HCT116 (cell line): ENCODE results near the gene CCNYL1. TPM values are rescaled to one million over a fixed set of nuclear protein-coding genes. Genes with fewer than 3 reads are reported as not detected.

Experiments
- ATAC-seq: fragments of 200-7000 bp; cut with Tn5 transposase; 2 replicates; pipeline ENCODE4 v1.9.1; 2020; ENCODE audit warnings: mild to moderate bottlenecking, moderate library complexity
- BruUV-seq: library from RNA; stranded (reverse); fragments of 400-500 nt; replicated peaks from 2 replicates; lab custom pipeline; 2021; lab: Mats Ljungman, UMichigan
- CTCF ChIA-PET: fragments of 300-600 bp; sonication (Branson Sonifier 250); formaldehyde crosslinking; loops from one replicate; lab custom pipeline; 2021; ENCODE audit warnings: antibody characterized with exemption; lab: Charles Lee
- POLR2A ChIA-PET: fragments of 300-600, 350-600 bp; sonication (Branson Sonifier 250); formaldehyde crosslinking; loops from one replicate; lab custom pipeline; 2021; ENCODE audit warnings: antibody characterized with exemption; lab: Charles Lee
- RAD21 ChIA-PET, 2 experiments: fragments of 300-600 bp; sonication (Branson Sonifier 250); formaldehyde crosslinking; loops; one replicate each; lab custom pipeline; 2023; ENCODE audit warnings: low total read pairs in 2 of 2; ENCODE audit not compliant: uncharacterized antibody in 2 of 2, unreplicated experiment in 2 of 2, low non-redundant PET in 1 of 2; lab: Charles Lee
- DNase-seq: peaks from one replicate; pipeline ENCODE4 v3.0.0-alpha.2; 2010; ENCODE audit warnings: low read depth, low spot score
- H2AFZ ChIP-seq: fragments of 200-600 bp; shearing (Covaris generic), sonication (generic); 2 replicates; pipeline ENCODE4 v1.6.1; 2017; ENCODE audit warnings: low read depth, mixed run types, mixed read lengths, antibody characterized with exemption, low read length; ENCODE audit not compliant: poor library complexity, severe bottlenecking
- H3K27ac ChIP-seq: 2 replicates; pipeline ENCODE4 v1.5.1; 2012; ENCODE audit warnings: low read depth, low read length
- H3K27me3 ChIP-seq: fragments of 200-600 bp; sonication (generic); 2 replicates; pipeline ENCODE4 v1.6.1; 2016; ENCODE audit warnings: mixed run types, low read length, mixed read lengths; ENCODE audit not compliant: insufficient read depth
- H3K36me3 ChIP-seq, 2 experiments: fragments of 200-500 bp in 1 of 2; fragments of 200-600 bp in 1 of 2; sonication (Bioruptor generic) in 1 of 2; sonication (generic) in 1 of 2; 2 replicates each; pipeline versions ENCODE4 v1.5.1 to v1.6.1; 2014 to 2016; ENCODE audit warnings: low read length in 2 of 2, inconsistent platforms in 1 of 2, mixed read lengths in 1 of 2, mixed run types in 1 of 2; ENCODE audit not compliant: insufficient read depth in 2 of 2, control insufficient read depth in 1 of 2
- H3K4me1 ChIP-seq, 2 experiments: fragments of 200-600 bp in 1 of 2; sonication (generic) in 1 of 2; 2 replicates each; pipeline versions ENCODE4 v1.5.1 to v1.6.1; 2012 to 2017; ENCODE audit warnings: low read length in 2 of 2, inconsistent platforms in 1 of 2, mild to moderate bottlenecking in 1 of 2, mixed read lengths in 1 of 2, mixed run types in 1 of 2, moderate library complexity in 1 of 2; ENCODE audit not compliant: insufficient read depth in 2 of 2, control insufficient read depth in 1 of 2
- H3K4me2 ChIP-seq: fragments of 200-600 bp; sonication (generic); 2 replicates; pipeline ENCODE4 v1.6.1; 2017; ENCODE audit warnings: mixed run types, low read length, mixed read lengths
- H3K4me3 ChIP-seq, 2 experiments: fragments of 200-600 bp in 1 of 2; sonication (generic) in 1 of 2; replicated peaks in 1 of 2; 2 replicates each; pipeline ENCODE4 v1.5.1; 2011 to 2016; ENCODE audit warnings: low read length in 2 of 2, control low read depth in 1 of 2, low read depth in 1 of 2, mild to moderate bottlenecking in 1 of 2, mixed read lengths in 1 of 2, mixed run types in 1 of 2
- H3K79me2 ChIP-seq: fragments of 200-600 bp; sonication (generic); 2 replicates; pipeline ENCODE4 v1.6.1; 2017; ENCODE audit warnings: mild to moderate bottlenecking, mixed run types, low read length, moderate library complexity, mixed read lengths; ENCODE audit not compliant: insufficient read depth
- H3K9ac ChIP-seq: fragments of 200-600 bp; sonication (generic); 2 replicates; pipeline ENCODE4 v1.6.1; 2016; ENCODE audit warnings: low read length, mixed read lengths
- H3K9me2 ChIP-seq: fragments of 200-600 bp; sonication (generic), shearing (Covaris generic); 2 replicates; pipeline ENCODE4 v1.6.1; 2017; ENCODE audit warnings: mixed run types, mild to moderate bottlenecking, moderate library complexity; ENCODE audit not compliant: insufficient read depth
- H3K9me3 ChIP-seq, 2 experiments: fragments of 200-500 bp in 1 of 2; fragments of 200-600 bp in 1 of 2; sonication (Bioruptor generic) in 1 of 2; sonication (generic) in 1 of 2; 2 replicates each; pipeline ENCODE4 v1.6.1; 2014 to 2017; ENCODE audit warnings: low read length in 2 of 2, mixed read lengths in 2 of 2, inconsistent platforms in 1 of 2, low read depth in 1 of 2, mild to moderate bottlenecking in 1 of 2, mixed run types in 1 of 2, moderate library complexity in 1 of 2; ENCODE audit not compliant: control insufficient read depth in 1 of 2, insufficient read depth in 1 of 2
- H4K20me1 ChIP-seq: fragments of 200-600 bp; sonication (generic), shearing (Covaris generic); 2 replicates; pipeline ENCODE4 v1.6.1; 2017; ENCODE audit warnings: mixed run types, mild to moderate bottlenecking, moderate library complexity; ENCODE audit not compliant: insufficient read depth
- ATF3 ChIP-seq: IDR thresholded peaks from 2 replicates; pipeline ENCODE4 v1.6.1; 2012
- CEBPB ChIP-seq: IDR thresholded peaks from 2 replicates; pipeline ENCODE4 v1.6.1; 2012; ENCODE audit warnings: low read depth
- CTCF ChIP-seq, 3 experiments: fragments of 200-600 bp in 1 of 3; sonication (generic) in 1 of 3; IDR thresholded peaks in 2 of 3; conservative IDR thresholded peaks in 1 of 3; 2 replicates each; pipeline ENCODE4 v1.5.1; 2012 to 2017; ENCODE audit warnings: low read depth in 2 of 3, low read length in 2 of 3, antibody characterized with exemption in 1 of 3, borderline replicate concordance in 1 of 3, control low read depth in 1 of 3, mild to moderate bottlenecking in 1 of 3, mixed read lengths in 1 of 3, mixed run types in 1 of 3, moderate library complexity in 1 of 3; ENCODE audit not compliant: insufficient read depth in 1 of 3
- EGR1 ChIP-seq: IDR thresholded peaks from 2 replicates; pipeline ENCODE4 v1.6.1; 2012; ENCODE audit warnings: low read depth
- ELF1 ChIP-seq: IDR thresholded peaks from 2 replicates; pipeline ENCODE4 v1.6.1; 2012; ENCODE audit warnings: low read depth, borderline replicate concordance
- EZH2 ChIP-seq: fragments of 200-600 bp; sonication (generic); IDR thresholded peaks from 2 replicates; pipeline ENCODE4 v1.6.1; 2017; ENCODE audit warnings: antibody characterized with exemption, mixed run types
- EZH2phosphoT487 ChIP-seq: fragments of 200-600 bp; IDR thresholded peaks from 2 replicates; pipeline ENCODE4 v1.6.1; 2018; ENCODE audit warnings: antibody characterized with exemption, borderline replicate concordance
- FOSL1 ChIP-seq: IDR thresholded peaks from 2 replicates; pipeline ENCODE4 v1.6.1; 2012; ENCODE audit warnings: low read depth
- JUND ChIP-seq: IDR thresholded peaks from 2 replicates; pipeline ENCODE4 v1.6.1; 2012
- MAX ChIP-seq: IDR thresholded peaks from 2 replicates; pipeline ENCODE4 v1.6.1; 2012
- POLR2A ChIP-seq: IDR thresholded peaks from 2 replicates; pipeline ENCODE4 v1.7.0; 2011; ENCODE audit warnings: borderline replicate concordance; ENCODE audit not compliant: insufficient read depth, insufficient read length; ENCODE audit errors: extremely low read depth
- POLR2AphosphoS5 ChIP-seq: IDR thresholded peaks from 2 replicates; pipeline ENCODE4 v1.6.1; 2011; ENCODE audit warnings: mild to moderate bottlenecking, low read depth, low read length, moderate library complexity
- RAD21 ChIP-seq: IDR thresholded peaks from 2 replicates; pipeline ENCODE4 v1.6.1; 2012; ENCODE audit warnings: low read depth, mild to moderate bottlenecking
- SIN3A ChIP-seq: IDR thresholded peaks from 2 replicates; pipeline ENCODE4 v1.6.1; 2012; ENCODE audit warnings: low read depth
- SP1 ChIP-seq: IDR thresholded peaks from 2 replicates; pipeline ENCODE4 v1.6.1; 2012; ENCODE audit warnings: low read depth
- SRF ChIP-seq: IDR thresholded peaks from 2 replicates; pipeline ENCODE4 v1.6.1; 2012; ENCODE audit warnings: low read depth
- TCF7L2 ChIP-seq: IDR thresholded peaks from 2 replicates; pipeline ENCODE4 v1.7.0; 2011; ENCODE audit warnings: borderline replicate concordance, inconsistent platforms; ENCODE audit not compliant: insufficient read depth, insufficient read length; ENCODE audit errors: extremely low read depth
- YY1 ChIP-seq: IDR thresholded peaks from 2 replicates; pipeline ENCODE4 v1.6.1; 2011; ENCODE audit warnings: low read length, low read depth, moderate library complexity, mild to moderate bottlenecking; ENCODE audit not compliant: insufficient replicate concordance; ENCODE audit errors: extremely low read depth
- ZFX ChIP-seq: fragments of 450-650 bp; IDR thresholded peaks from 2 replicates; pipeline ENCODE4 v1.6.1; 2017
- ZNF274 ChIP-seq: fragments of 200-500 bp; sonication (Bioruptor generic); IDR thresholded peaks from 2 replicates; pipeline ENCODE4 v1.6.1; 2014; ENCODE audit warnings: mild to moderate bottlenecking, low read depth, low read length, inconsistent platforms
- intact Hi-C: fragments of 100-400 bp; cut with micrococcal nuclease; formaldehyde crosslinking; loops from 2 replicates; pipeline ENCODE4 v1.10.0; 2022
- total RNA-seq: library from RNA; stranded (reverse); gene quantifications from one replicate; pipeline ENCODE4 v1.2.1, GENCODE V29; 2021; ENCODE audit not compliant: unreplicated experiment

The CCNYL1 gene
- total RNA-seq, 1 experiment from 2014 or later = 14.9 TPM

DNA sequence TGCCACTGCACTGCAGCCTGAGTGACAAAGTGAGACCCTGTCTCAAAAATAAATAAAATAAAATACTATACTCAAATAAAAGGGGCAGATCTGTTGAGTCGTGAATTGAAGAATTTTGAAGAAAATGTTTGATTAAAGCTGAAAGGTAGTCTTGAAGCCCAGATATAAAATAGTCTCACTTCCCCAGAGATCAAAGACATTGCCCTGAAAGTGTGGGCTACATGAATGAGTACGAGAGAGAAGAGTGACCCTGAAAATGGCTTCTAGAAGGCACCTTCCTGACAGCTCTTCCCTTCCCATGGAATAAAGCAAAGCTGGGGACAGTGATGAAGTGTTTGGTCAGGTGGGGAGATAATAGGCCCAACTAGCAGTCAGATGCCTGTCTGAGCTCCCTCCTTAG lies 72.1 kb downstream of the CCNYL1 start:
- H4K20me1 ChIP-seq = no peaks in the 10 kb centered on the region
- H3K9me2 ChIP-seq = no peaks in the 10 kb centered on the region
- TF ChIP-seq EZH2 (no peak), SIN3A (no peak), ATF3 (no peak), CTCF (IDR thresholded peaks at IDR 0.05 in 2 of 3, conservative IDR thresholded peaks at IDR 0.05 in 1 of 3; ENCODE audit: borderline replicate concordance in 1 of 3, insufficient read depth in 1 of 3, low read depth in 2 of 3, low read length in 2 of 3) (no peak), SRF (no peak)
- H3K27ac ChIP-seq = no peak overlapping the region
- CTCF ChIA-PET = no interaction called here
- no peak overlapping the region for H2AFZ ChIP-seq
- H3K9me3 ChIP-seq = no peaks in the 10 kb centered on the region
- no TSS peak for BruUV-seq
- intact Hi-C loops = no loop called here
- H3K4me1 ChIP-seq = peaks cover 0 to 6% of the 10 kb centered on the region in 2 experiments; a peak in 1 of 4 replicates
- ATAC-seq = no peak
- no peak overlapping the region for H3K4me3 ChIP-seq
- no peak for DNase-seq
- H3K27me3 ChIP-seq = no peaks in the 10 kb centered on the region
- RAD21 ChIA-PET = no interaction called here
- H3K79me2 ChIP-seq = no peaks in the 10 kb centered on the region
- H3K36me3 ChIP-seq = no peaks in the 10 kb centered on the region
- no peak overlapping the region for H3K9ac ChIP-seq
- no peak overlapping the region for H3K4me2 ChIP-seq
- POLR2A ChIA-PET = no interaction called here

- TF ChIP-seq FOSL1 (no peak), EZH2phosphoT487 (no peak), EZH2 (no peak), MAX (no peak), POLR2A (no peak), JUND (no peak), TCF7L2 (no peak), YY1 (no peak), ATF3 (no peak), EGR1 (no peak), SRF (no peak), SIN3A (no peak), SP1 (no peak), ZNF274 (no peak), POLR2AphosphoS5 (no peak), RAD21 (no peak), CEBPB (no peak), ZFX (no peak), ELF1 (no peak)
- H3K4me2 ChIP-seq = no peak overlapping the region
- BruUV-seq = no TSS peak
- H3K27ac ChIP-seq = no peak overlapping the region
- intact Hi-C loops = no loop called here
- H3K4me3 ChIP-seq = no peak overlapping the region
- H3K79me2 ChIP-seq = no peaks in the 10 kb centered on the region
- ChIA-PET RAD21 (no interaction called here), CTCF (no interaction called here), POLR2A (no interaction called here)
- H3K4me1 ChIP-seq = peaks cover 0 to under 1% of the 10 kb centered on the region in 2 experiments; a peak in 1 of 4 replicates
- no peaks in the 10 kb centered on the region for H3K9me3 ChIP-seq
- no peak overlapping the region for H3K9ac ChIP-seq
- H3K9me2 ChIP-seq = no peaks in the 10 kb centered on the region
- DNase-seq (no peak), ATAC-seq (no peak)
- H2AFZ ChIP-seq = no peak overlapping the region
- no peaks in the 10 kb centered on the region for H3K36me3 ChIP-seq
- no peaks in the 10 kb centered on the region for H3K27me3 ChIP-seq
- H4K20me1 ChIP-seq = no peaks in the 10 kb centered on the region
Observed at GRCh38 chr2:207784898-207785297, 73.5 kb downstream of the CCNYL1 start.
